MM.1S (cell line): ENCODE results near the gene NDRG4.

ENCODE experiments used
- DNase-seq: peaks from one replicate; pipeline ENCODE4 v3.0.0-alpha.2; 2015
- H2AFZ ChIP-seq: fragments of 300-600 bp; sonication (generic); 2 replicates; pipeline ENCODE4 v1.6.0; 2016; ENCODE audit warnings: antibody characterized with exemption, low read length
- H3F3A ChIP-seq: fragments of 300-600 bp; sonication (generic); 2 replicates; pipeline ENCODE4 v1.6.1; 2016; ENCODE audit warnings: mild to moderate bottlenecking, antibody characterized with exemption, low read length, moderate library complexity, mixed read lengths; ENCODE audit not compliant: insufficient read depth
- H3K27ac ChIP-seq: fragments of 300-600 bp; sonication (generic); 2 replicates; pipeline ENCODE4 v1.5.1; 2016; ENCODE audit warnings: mild to moderate bottlenecking, low read length
- H3K27me3 ChIP-seq: fragments of 300-600 bp; sonication (generic); replicated peaks from 2 replicates; pipeline ENCODE4 v1.6.0; 2016; ENCODE audit warnings: low read length; ENCODE audit not compliant: insufficient read depth
- H3K36me3 ChIP-seq: fragments of 300-600 bp; sonication (generic); replicated peaks from 2 replicates; pipeline ENCODE4 v1.6.1; 2016; ENCODE audit warnings: mild to moderate bottlenecking, low read length, mixed read lengths; ENCODE audit not compliant: insufficient read depth
- H3K4me1 ChIP-seq: fragments of 300-600 bp; sonication (generic); 2 replicates; pipeline ENCODE4 v1.6.1; 2016; ENCODE audit warnings: low read length, mixed read lengths
- H3K4me2 ChIP-seq: fragments of 300-600 bp; sonication (generic); 2 replicates; pipeline ENCODE4 v1.6.0; 2016; ENCODE audit warnings: low read depth, low read length
- H3K4me3 ChIP-seq: fragments of 300-600 bp; sonication (generic); 2 replicates; pipeline ENCODE4 v1.5.1; 2016; ENCODE audit warnings: low read length, mixed read lengths
- H3K79me2 ChIP-seq: fragments of 300-600 bp; sonication (generic); 2 replicates; pipeline ENCODE4 v1.6.1; 2016; ENCODE audit warnings: mixed run types, low read length, mixed read lengths
- H3K9ac ChIP-seq: fragments of 300-600 bp; sonication (generic); 2 replicates; pipeline ENCODE4 v1.6.1; 2016; ENCODE audit warnings: low read length, mixed read lengths
- H3K9me2 ChIP-seq: fragments of 300-600 bp; sonication (generic); replicated peaks from 2 replicates; pipeline ENCODE4 v1.6.1; 2016; ENCODE audit warnings: mild to moderate bottlenecking, low read length, mixed read lengths; ENCODE audit not compliant: insufficient read depth
- H3K9me3 ChIP-seq: fragments of 300-600 bp; sonication (generic); replicated peaks from 2 replicates; pipeline ENCODE4 v1.6.1; 2016; ENCODE audit warnings: mild to moderate bottlenecking, low read length, mixed read lengths; ENCODE audit not compliant: insufficient read depth
- H4K20me1 ChIP-seq: fragments of 300-600 bp; sonication (generic); 2 replicates; pipeline ENCODE4 v1.6.1; 2016; ENCODE audit warnings: mild to moderate bottlenecking, low read length, moderate library complexity, mixed read lengths; ENCODE audit not compliant: insufficient read depth
- EZH2 ChIP-seq: fragments of 300-600 bp; sonication (generic); optimal IDR thresholded peaks from 2 replicates; pipeline ENCODE3; 2017; ENCODE audit warnings: low read depth, mild to moderate bottlenecking, antibody characterized with exemption, low read length, mixed read lengths
- EZH2phosphoT487 ChIP-seq: fragments of 300-600 bp; sonication (generic); IDR thresholded peaks from 2 replicates; pipeline ENCODE4 v1.6.1; 2018; ENCODE audit warnings: antibody characterized with exemption, low read length
- TF ChIP-seq, protein P1 (sequence below): fragments of 300-600 bp; sonication (generic); IDR thresholded peaks from 2 replicates; pipeline ENCODE4 v1.5.1; 2016; ENCODE audit warnings: antibody characterized with exemption, low read length, mixed read lengths

The NDRG4 gene

DNA sequence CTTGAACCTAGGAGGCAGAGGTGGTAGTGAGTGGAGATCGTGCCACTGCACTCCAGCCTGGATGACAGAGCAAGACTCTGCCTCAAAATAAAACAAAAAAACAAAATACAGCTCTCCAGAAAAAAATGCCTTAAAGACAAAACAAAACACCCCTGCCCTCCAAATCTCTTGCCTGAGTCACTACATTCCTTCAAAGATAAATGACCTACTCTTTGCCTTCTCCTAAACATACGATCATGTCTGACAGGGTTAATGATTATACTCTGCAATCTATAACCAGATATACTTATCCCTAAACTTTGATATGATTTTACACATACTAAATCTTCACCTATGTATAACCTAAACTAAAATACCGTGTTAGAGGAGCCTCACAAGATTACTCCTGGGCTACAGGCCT is 13.9 kb downstream of the NDRG4 start:
- H3K9me2 ChIP-seq, result no peaks in the 10 kb centered on the region
- no peaks in the 10 kb centered on the region for H3K27me3 ChIP-seq
- peaks cover 10% of the 10 kb centered on the region for H4K20me1 ChIP-seq
- DNase-seq, result no peak
- no peak overlapping the region for H2AFZ ChIP-seq
- H3K9me3 ChIP-seq, result no peaks in the 10 kb centered on the region
- no peak overlapping the region for H3K27ac ChIP-seq
- peaks cover 21% of the 10 kb centered on the region for H3F3A ChIP-seq
- no peak for TF ChIP-seq EZH2
- TF ChIP-seq, protein P1, sequence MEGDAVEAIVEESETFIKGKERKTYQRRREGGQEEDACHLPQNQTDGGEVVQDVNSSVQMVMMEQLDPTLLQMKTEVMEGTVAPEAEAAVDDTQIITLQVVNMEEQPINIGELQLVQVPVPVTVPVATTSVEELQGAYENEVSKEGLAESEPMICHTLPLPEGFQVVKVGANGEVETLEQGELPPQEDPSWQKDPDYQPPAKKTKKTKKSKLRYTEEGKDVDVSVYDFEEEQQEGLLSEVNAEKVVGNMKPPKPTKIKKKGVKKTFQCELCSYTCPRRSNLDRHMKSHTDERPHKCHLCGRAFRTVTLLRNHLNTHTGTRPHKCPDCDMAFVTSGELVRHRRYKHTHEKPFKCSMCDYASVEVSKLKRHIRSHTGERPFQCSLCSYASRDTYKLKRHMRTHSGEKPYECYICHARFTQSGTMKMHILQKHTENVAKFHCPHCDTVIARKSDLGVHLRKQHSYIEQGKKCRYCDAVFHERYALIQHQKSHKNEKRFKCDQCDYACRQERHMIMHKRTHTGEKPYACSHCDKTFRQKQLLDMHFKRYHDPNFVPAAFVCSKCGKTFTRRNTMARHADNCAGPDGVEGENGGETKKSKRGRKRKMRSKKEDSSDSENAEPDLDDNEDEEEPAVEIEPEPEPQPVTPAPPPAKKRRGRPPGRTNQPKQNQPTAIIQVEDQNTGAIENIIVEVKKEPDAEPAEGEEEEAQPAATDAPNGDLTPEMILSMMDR, result no peak
- TF ChIP-seq EZH2phosphoT487, result no peak
- H3K4me2 ChIP-seq, result no peak overlapping the region
- H3K36me3 ChIP-seq, result peaks cover 8% of the 10 kb centered on the region; the same call in 1 of the 2 replicates
- H3K4me1 ChIP-seq, result peaks cover 11% of the 10 kb centered on the region
- no peak overlapping the region for H3K4me3 ChIP-seq
- H3K79me2 ChIP-seq, result peaks cover 46% of the 10 kb centered on the region
- H3K9ac ChIP-seq, result no peak overlapping the region

DNA sequence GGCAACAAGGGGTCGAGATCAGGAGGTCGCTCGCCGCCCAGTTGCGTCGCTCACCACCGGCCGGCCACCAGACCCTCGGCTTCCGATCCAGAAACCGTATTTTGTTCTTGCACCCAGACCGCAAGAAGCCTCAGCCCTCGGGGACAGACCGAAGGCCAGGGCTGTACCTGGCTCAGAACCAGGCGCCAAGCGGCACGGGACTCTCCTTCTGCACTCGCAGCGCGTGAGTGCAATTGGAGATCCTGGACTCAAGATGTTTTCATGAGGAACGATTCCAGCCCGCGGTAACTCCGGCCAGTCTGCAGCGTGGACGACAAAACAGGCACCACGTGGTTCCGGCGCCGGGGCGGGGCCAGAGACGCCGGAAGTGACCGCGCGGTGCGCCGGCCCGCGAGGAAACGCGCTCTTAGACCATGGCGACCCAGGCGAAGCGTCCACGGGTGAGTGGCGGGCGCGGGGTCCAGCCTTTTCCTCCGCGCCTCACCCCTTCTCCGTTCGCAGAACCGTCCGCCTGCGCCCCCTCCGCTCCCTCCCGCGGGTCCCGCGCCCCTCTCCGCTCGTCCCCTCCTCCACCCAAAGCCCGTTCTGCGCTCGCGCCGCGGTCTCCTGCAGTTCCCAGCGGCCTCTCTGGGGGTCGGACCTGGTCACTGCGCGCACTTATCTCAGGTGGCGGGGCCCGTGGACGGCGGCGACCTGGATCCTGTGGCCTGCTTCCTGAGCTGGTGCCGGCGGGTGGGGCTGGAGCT is 15.4 kb downstream of the NDRG4 start, which contains the start of gene SETD6:
Gene SETD6 (plus strand): TSS at position 393 of the 746 bp plus-strand sequence. CDS start 21 bp downstream, at position 414.
- Histone ChIP-seq H3K79me2 (peaks cover 51% of the 10 kb centered on the region), H3F3A (peaks cover 21% of the 10 kb centered on the region), H4K20me1 (peaks cover 10% of the 10 kb centered on the region), H3K9me3 (no peaks in the 10 kb centered on the region), H3K27me3 (no peaks in the 10 kb centered on the region), H3K4me2 (peak within 1 kb of the TSS; percentile 98), H3K4me3 (peak within 1 kb of the TSS; percentile 92), H2AFZ (peak within 1 kb of the TSS; percentile 87), H3K9ac (peak within 1 kb of the TSS; percentile 90), H3K4me1 (peaks cover 11% of the 10 kb centered on the region), H3K27ac (peak within 1 kb of the TSS; percentile 73), H3K36me3 (peaks cover 18% of the 10 kb centered on the region; the same call in 1 of the 2 replicates), H3K9me2 (no peaks in the 10 kb centered on the region)
- TF ChIP-seq EZH2, result no peak
- TF ChIP-seq, protein P1, result peak; percentile 22; the same call in 1 of the 2 replicates
- DNase-seq, result peak; percentile 84

DNA sequence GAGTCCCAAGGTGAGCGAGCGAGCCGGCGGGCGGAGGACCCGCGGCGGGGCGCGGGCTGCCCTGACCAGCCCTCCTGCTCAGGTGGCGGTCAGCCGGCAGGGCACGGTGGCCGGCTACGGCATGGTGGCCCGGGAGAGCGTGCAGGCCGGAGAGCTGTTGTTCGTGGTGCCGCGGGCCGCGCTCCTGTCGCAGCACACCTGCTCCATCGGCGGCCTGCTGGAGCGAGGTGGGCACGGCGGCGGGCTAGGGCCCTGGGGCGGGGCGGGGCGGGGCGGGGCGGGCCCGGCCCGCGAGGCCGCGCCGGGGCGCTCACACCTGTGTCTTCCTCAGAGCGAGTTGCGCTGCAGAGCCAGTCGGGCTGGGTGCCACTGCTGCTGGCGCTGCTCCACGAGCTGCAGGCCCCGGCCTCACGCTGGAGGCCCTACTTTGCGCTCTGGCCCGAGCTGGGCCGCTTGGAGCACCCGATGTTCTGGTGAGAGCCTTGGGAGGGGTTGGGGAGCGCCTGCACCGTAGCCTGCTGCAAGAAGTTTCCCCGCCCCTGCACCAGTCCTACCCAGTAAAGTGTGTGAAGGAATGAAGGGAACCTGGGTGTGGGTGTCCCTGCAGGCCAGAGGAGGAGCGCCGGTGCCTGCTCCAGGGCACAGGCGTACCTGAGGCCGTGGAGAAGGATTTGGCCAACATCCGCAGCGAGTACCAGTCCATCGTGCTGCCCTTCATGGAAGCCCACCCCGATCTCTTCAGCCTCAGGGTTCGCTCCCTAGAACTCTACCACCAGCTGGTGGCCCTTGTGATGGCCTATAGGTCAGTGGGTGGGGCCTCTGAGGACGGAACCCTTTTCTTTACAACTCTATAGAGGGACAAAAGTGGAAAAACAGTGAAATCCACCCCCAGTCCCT is 16.2 kb downstream of the NDRG4 start:
- Histone ChIP-seq H3K9me3 (no peaks in the 10 kb centered on the region), H3K4me2 (peak overlapping the region; percentile 98), H3K9ac (peak overlapping the region; percentile 90), H2AFZ (peak overlapping the region; percentile 87), H3K27me3 (no peaks in the 10 kb centered on the region), H3K4me3 (peak overlapping the region; percentile 92), H3K4me1 (peaks cover 11% of the 10 kb centered on the region), H3K36me3 (peaks cover 26% of the 10 kb centered on the region), H4K20me1 (peaks cover 10% of the 10 kb centered on the region), H3K9me2 (no peaks in the 10 kb centered on the region), H3F3A (peaks cover 21% of the 10 kb centered on the region), H3K79me2 (peaks cover 53% of the 10 kb centered on the region), H3K27ac (peak overlapping the region; percentile 73)
- TF ChIP-seq EZH2, result no peak
- TF ChIP-seq, protein P1, result no peak
- TF ChIP-seq EZH2phosphoT487, result no peak
- DNase-seq, result peak; percentile 84
